RWPE2 (cell line): Measurements from ENCODE around the gene CUBN.
A peak's percentile ranks its signal among the peaks of the same experiment; 100 is the strongest.

Experiments used
- ATAC-seq: fragments of 200-7000 bp; cut with Tn5 transposase; 3 replicates; pipeline ENCODE4 v1.9.1; 2021; ENCODE audit warnings: low read depth
- DNase-seq: peaks from one replicate; pipeline ENCODE4 v3.0.0-alpha.2; 2020; ENCODE audit warnings: low spot score
- H3K27ac ChIP-seq: fragments of 450-650 bp; 2 replicates; pipeline ENCODE4 v1.5.1; 2017; ENCODE audit warnings: mild to moderate bottlenecking; ENCODE audit not compliant: poor library complexity, severe bottlenecking
- H3K27me3 ChIP-seq: fragments of 250-450 bp; sonication (Bioruptor Pico); 2 replicates; pipeline ENCODE4 v1.5.1; 2021; ENCODE audit warnings: mild to moderate bottlenecking, moderate library complexity; ENCODE audit not compliant: insufficient read depth, poor library complexity, severe bottlenecking
- H3K36me3 ChIP-seq: fragments of 250-450 bp; sonication (Bioruptor Pico); 2 replicates; pipeline ENCODE4 v1.5.1; 2020; ENCODE audit warnings: low read depth, mild to moderate bottlenecking, moderate library complexity
- H3K4me1 ChIP-seq: fragments of 250-450 bp; sonication (Bioruptor Pico); 2 replicates; pipeline ENCODE4 v1.5.1; 2021; ENCODE audit warnings: mild to moderate bottlenecking, moderate library complexity; ENCODE audit not compliant: insufficient read depth, poor library complexity, severe bottlenecking
- H3K4me3 ChIP-seq: fragments of 250-450 bp; sonication (Bioruptor Pico); 2 replicates; pipeline ENCODE4 v1.5.1; 2021; ENCODE audit warnings: mild to moderate bottlenecking, moderate library complexity; ENCODE audit not compliant: severe bottlenecking
- H3K9me3 ChIP-seq: fragments of 250-450 bp; sonication (Bioruptor Pico); 2 replicates; pipeline ENCODE4 v1.5.1; 2021; ENCODE audit warnings: mild to moderate bottlenecking, moderate library complexity; ENCODE audit not compliant: severe bottlenecking
- TF ChIP-seq, protein P1 (sequence below): fragments of 450-650 bp; IDR thresholded peaks from one replicate; pipeline ENCODE4 v1.5.1; 2017; ENCODE audit warnings: mild to moderate bottlenecking, moderate library complexity; ENCODE audit not compliant: poor library complexity, severe bottlenecking

Gene CUBN

DNA sequence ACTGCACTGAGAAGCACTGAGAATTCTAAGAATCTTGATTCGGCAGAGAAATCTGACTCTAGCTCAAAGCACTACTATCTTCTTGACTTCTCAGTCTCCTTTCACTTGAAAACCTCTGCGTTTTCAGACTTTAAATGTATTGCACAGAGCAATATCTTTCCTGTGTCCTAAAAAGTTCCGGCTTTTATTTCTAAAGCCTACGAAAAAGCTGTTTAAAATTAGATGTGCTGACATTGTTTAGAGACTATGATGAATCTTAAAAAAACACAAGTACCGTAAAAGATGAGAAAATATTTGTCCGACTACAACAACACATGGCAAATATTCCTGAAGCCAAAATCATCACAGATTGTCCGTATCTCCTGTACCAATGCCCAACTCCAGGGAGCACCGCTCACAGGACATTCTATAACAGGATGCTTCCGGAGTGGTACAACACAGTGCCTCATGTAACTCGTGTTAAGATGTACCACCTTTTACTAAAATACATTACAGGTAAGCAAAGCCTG lies 136.9 kb downstream of the CUBN start:
- TF ChIP-seq, protein P1, sequence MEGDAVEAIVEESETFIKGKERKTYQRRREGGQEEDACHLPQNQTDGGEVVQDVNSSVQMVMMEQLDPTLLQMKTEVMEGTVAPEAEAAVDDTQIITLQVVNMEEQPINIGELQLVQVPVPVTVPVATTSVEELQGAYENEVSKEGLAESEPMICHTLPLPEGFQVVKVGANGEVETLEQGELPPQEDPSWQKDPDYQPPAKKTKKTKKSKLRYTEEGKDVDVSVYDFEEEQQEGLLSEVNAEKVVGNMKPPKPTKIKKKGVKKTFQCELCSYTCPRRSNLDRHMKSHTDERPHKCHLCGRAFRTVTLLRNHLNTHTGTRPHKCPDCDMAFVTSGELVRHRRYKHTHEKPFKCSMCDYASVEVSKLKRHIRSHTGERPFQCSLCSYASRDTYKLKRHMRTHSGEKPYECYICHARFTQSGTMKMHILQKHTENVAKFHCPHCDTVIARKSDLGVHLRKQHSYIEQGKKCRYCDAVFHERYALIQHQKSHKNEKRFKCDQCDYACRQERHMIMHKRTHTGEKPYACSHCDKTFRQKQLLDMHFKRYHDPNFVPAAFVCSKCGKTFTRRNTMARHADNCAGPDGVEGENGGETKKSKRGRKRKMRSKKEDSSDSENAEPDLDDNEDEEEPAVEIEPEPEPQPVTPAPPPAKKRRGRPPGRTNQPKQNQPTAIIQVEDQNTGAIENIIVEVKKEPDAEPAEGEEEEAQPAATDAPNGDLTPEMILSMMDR: no peak
- Histone ChIP-seq H3K9me3 (no peaks in the 10 kb centered on the region), H3K4me1 (peaks cover 7% of the 10 kb centered on the region), H3K27ac (no peak overlapping the region), H3K27me3 (no peaks in the 10 kb centered on the region), H3K4me3 (no peak overlapping the region), H3K36me3 (no peaks in the 10 kb centered on the region)
- ATAC-seq (no peak), DNase-seq (no peak)

DNA sequence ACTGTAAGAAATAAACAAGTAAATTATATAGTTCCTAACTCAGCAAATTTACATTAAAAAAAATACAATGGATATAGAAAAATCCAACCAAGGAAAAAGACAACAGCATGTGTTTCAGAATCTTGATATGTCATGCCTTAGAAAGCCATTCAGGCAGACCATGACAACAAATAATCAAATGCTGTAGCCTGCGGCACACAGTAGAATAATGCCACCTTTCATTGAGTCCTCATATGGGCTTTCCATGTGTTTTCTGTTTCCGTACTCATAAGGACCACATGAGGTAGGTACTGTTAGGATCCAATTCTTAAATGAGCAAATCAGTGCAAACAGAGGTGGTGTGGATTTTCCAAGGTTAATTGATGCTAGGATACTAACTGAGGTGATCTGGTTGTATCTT lies 138.6 kb downstream of the CUBN start:
- H3K36me3 ChIP-seq: no peaks in the 10 kb centered on the region
- H3K9me3 ChIP-seq: no peaks in the 10 kb centered on the region
- H3K4me3 ChIP-seq: no peak overlapping the region
- ATAC-seq (no peak), DNase-seq (no peak)
- peaks cover 11% of the 10 kb centered on the region for H3K4me1 ChIP-seq
- TF ChIP-seq, protein P1: no peak
- no peaks in the 10 kb centered on the region for H3K27me3 ChIP-seq
- H3K27ac ChIP-seq: no peak overlapping the region

GRCh38 chr10:16989826-16990293 lies 139.8 kb downstream of the CUBN start:
- H3K4me1 ChIP-seq: peaks cover 11% of the 10 kb centered on the region
- ATAC-seq: no peak
- no peak for DNase-seq
- no peaks in the 10 kb centered on the region for H3K9me3 ChIP-seq
- H3K27ac ChIP-seq: no peak overlapping the region
- TF ChIP-seq, protein P1: no peak
- no peak overlapping the region for H3K4me3 ChIP-seq
- no peaks in the 10 kb centered on the region for H3K36me3 ChIP-seq
- H3K27me3 ChIP-seq: no peaks in the 10 kb centered on the region

- Histone ChIP-seq H3K4me3 (no peak overlapping the region), H3K36me3 (no peaks in the 10 kb centered on the region), H3K27ac (no peak overlapping the region), H3K9me3 (no peaks in the 10 kb centered on the region), H3K4me1 (peaks cover 11% of the 10 kb centered on the region), H3K27me3 (no peaks in the 10 kb centered on the region)
- TF ChIP-seq, protein P1: no peak
- ATAC-seq (no peak), DNase-seq (no peak)
Measured at GRCh38 chr10:16988900-16989299, 140.7 kb downstream of the CUBN start.

DNA sequence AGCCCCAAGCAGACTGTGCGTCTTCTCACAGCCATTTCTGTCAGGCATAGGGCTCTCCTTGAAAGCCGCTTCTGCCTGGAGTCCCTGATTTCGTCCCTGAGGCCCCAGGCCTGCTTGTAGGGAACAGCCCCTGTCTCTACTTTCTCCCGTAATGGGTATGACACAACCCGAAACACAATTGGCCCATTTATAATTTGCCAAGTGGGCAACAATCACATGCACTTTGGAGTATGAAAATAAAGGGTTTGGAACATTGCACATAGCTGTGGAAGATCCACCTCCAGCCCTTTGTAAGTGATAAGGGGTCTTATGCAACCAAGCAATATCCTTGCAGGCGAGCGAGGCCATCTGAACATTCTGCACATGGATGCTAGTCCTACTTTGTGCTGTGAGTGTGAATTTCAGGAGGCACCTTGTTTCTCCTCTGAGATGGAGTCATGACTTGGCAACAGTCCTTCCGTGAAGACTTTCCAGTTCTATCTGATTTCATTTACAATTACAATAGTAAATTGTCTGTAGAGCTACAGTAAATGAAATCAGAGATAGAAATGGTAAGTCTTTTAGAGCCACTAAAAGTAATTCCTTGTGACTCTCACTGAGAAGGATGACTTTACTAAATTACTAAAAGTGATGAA lies 141.5 kb downstream of the CUBN start:
- ATAC-seq: no peak
- no peak for DNase-seq
- no peak overlapping the region for H3K4me3 ChIP-seq
- H3K27me3 ChIP-seq: no peaks in the 10 kb centered on the region
- peak overlapping the region; percentile 39 for H3K27ac ChIP-seq
- TF ChIP-seq, protein P1: no peak
- no peaks in the 10 kb centered on the region for H3K36me3 ChIP-seq
- peaks cover 11% of the 10 kb centered on the region for H3K4me1 ChIP-seq
- no peaks in the 10 kb centered on the region for H3K9me3 ChIP-seq
